Amniotic stem cell (primary cell): Measurements from ENCODE around the gene KCMF1.

Source experiments
- DNase-seq: peaks from one replicate; lab custom pipeline; 2025; lab: John Stamatoyannopoulos, UW

Gene KCMF1

DNA sequence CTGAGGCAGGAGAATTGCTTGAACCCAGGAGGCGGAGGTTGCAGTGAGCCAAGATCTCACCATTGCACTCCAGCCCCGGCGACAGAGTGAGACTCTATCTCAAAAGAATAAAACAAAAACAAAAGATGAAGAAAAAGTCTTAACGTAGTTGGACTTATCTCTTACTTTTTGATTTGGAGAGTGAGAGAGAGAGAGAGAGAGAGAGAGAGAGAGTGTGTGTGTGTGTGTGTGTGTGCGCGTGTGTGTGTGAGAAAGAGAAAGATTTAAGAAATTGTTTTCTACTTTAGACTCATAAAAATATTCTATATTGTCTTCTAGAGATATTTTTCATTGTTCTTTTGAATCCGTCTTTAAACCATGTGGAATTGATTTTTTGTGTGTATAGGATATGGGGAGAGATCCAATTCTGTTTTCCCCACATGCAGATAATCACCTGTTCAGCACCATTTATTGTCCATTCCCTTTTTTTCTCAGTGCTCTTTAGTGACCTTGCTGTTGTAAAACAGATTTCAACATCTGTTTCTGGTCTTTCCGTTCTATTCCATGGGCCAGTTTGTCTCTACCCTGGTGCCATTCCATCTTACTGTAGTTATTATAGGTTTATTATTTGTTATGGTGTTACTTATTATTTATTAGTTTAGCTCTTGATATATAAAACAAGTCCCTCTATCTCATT, 53.5 kb downstream of the KCMF1 start:
- no peak for DNase-seq

DNA sequence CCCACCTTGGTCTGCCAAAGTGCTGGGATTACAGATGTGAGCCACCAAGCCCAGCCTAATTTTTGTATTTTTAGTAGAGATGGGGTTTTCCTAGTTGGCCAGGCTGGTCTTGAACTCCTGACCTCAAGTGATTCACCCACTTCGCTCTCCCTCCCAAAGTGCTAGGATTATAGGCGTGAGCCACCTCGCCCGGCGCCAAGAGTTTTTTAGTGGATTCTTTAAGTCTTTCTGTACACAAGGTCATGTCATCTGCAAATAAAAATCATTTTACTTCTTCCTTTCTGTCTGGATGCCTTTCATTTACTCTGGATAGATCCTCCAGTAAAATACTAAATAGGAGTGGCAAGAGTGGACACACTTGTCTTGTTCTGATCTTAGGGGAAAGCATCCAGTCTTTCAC, 61.7 kb downstream of the KCMF1 start:
- no peak for DNase-seq

DNA sequence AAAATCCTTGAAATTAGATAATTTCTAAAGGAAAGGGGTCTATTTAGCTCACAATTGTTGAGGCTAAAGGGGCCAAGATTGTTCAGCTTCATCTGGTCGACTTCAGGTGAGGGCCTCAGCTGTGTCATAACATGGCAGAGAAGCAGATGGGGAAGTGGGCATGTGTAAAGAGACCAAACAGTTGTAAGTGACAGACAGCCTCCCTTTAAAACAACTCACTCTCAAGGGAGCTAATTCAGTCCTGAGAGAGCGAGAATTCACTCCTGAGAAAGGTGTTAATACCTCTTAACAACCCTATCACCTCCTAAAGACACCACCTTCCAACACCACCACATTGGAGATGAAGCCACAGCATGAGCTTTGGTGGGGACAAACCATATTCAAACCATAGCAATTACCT, 62.4 kb downstream of the KCMF1 start:
- DNase-seq: no peak

DNA sequence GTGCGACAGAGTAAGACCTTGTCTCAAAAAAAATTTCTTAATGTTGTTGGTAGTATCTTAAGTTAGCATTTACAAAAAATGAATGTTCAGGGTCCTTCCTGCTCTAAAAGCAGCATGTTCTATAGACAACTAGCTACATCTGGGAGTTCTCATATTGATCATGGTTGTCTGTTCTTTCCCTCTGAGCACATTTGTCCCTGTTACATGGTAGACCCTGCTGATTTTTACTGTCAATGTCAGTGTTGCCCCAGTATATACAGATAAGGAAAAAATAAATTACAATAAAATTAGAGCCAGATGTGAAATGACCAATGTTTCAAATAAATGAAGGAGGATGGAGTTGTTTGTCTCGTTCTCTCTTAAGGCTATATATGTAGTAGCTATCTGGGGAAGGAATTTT, 63.2 kb downstream of the KCMF1 start:
- no peak for DNase-seq

DNA sequence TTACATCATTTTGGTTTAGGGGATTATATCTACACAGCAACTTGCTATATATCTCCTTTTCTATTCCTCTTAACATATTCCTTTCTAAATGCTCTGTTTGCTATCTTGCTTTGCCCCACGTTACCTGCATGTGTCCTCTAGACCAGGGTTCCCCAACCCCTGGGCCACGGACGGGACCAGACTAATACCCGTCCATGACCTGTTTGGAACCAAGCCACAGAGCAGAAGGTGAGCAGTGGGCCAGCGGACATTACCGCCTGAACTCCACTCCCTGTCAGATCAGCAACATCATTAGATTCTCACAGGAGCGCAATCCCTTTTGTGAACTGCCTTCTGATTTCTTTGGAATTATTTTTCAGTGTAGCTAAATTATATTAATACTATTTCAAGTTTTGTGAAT, 66.7 kb downstream of the KCMF1 start:
- DNase-seq: no peak

DNA sequence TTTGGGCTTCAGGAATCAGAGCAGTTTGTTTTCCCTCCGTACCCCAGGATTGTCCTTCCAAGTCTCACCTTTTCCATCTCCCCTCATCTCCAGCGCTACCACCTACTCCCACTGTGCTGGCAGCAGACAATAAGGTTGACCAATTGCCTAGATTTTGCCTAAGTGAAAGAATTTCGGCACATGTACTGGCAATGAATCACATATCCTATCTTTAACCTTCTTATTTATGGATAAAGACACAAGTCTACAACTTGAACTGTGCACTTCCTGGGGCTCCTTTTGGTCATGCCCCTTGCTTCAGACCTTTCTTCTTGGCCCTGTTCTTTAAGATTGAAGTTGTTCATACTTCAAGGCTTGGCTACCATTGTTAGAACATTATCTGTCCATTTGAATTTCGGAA, 71.4 kb downstream of the KCMF1 start:
- DNase-seq: no peak

DNA sequence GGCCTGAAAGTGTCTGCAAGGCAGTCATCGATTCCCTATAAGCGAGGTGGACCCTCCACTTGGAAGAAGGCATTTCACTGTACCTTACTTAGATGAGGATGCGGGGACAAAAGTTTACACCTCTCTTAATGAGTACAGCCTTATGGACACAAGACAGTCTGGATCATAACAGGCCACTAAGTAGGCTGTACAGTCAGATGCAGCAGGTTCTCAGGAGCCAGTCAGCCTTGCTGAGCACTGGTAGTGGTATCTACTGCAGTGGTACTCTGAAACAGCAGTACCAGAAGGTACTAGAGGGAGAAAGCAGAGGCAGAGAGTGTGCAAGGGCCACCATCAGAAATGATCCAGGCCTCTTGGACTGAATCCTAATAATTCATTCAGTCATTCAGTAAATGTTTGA, 77.6 kb downstream of the KCMF1 start:
- DNase-seq: no peak

DNA sequence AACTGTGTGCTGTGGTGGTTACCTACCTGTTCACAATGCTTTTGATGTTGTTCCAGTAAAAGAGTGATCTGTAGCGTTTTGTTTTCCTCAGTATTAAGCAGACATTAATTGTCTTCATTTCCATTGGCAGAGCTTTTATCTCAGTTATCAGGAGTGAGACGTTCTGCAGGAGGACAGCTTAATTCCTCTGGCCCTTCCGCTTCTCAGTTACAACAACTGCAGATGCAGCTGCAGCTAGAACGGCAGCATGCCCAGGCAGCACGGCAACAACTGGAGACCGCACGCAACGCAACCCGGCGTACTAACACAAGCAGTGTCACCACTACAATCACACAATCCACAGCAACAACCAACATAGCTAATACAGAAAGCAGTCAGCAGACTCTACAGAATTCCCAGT, 78.3 kb downstream of the KCMF1 start:
- DNase-seq: no peak

DNA sequence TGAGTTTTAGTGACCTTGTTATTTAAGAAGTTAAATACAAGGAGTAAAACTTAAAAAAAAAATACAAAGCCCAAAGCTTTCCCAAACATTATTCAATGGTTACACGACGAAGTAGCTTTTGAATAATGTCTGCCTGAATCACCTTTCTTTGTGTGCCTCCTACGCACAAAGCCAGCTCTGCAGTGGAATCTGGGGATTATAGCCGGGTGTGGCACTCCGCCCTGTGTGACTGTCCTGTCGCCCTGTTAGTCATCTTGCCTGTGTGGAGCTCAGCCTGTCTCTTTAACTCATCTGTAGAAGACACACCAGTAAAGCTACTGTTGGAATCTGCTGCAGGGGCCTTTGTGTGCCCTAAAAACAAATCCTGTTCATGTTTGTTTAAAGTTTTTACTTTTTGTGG, 82.8 kb downstream of the KCMF1 start:
- peak; percentile 35 for DNase-seq

DNA sequence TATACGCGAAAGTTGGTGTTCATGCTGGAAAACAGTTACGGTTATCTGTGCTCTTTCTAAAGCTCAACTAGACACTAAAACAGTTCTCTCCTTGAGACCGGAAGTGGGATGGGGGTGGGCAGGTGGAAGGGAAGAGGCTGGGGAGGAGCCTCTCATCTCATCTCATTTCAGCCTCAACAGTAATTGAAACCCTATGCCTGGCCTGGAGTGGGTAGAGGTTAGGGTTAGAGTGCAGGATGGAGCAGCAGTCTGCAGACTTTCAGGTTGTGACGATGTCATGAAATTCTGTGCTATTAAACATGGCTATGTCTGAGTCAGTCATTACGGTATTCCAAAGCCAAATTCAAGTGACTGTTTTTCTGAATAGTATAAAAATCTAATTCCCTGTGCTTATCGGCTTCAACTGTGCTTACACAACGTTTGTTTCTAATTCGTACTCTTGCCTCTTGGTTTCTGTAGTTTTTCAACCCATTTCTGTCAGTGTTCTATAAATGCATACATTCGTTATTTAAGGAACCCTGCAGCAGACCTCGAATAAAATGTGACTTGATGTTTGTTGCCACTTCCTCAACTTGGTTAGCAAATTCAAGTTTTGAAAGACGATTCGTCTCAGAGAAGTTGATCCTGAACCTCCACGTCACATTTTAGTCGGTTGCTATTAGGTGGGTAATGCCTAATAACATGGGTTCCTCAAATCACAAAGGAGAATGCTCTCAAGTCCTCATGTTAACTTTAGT, 86.4 kb downstream of the KCMF1 start:
- no peak for DNase-seq

DNA sequence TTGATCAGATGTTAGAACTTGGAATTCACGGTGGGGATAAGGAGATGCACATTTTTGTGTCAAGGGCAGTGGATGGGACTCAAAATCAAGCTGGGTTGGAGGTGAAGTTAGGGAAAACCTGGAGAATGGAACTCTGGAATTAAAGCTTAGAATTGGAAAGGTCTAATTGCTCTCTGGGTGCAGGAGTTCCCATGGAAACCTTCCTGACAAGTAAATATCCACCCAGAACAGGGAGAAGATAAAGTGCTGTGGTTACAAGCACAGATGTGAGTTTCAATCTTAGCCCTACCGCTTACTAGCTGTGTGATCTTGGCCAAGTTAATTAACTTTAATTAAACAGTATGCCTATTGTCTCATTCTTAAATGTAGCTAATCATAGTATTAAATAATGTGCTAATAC, 90.9 kb downstream of the KCMF1 start:
- DNase-seq: no peak

DNA sequence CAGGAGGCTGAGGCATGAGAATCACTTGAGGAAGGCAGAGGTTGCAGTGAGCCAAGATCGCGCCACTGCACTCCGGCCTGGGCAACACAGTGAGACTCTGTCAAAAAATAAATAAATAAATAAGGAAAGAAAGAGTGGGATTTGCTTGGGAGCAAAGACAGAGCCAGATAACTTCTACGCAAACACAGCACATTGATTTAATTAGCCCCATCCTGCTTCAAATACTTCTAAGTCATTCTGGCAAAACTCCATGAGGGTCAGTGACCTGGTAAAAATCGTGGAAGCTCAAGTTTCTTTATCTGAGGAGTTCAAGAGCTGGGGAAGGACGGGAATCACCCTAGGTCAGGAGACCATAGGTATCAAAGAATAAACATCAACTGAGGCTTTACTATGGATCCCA, 91.6 kb downstream of the KCMF1 start:
- no peak for DNase-seq

DNA sequence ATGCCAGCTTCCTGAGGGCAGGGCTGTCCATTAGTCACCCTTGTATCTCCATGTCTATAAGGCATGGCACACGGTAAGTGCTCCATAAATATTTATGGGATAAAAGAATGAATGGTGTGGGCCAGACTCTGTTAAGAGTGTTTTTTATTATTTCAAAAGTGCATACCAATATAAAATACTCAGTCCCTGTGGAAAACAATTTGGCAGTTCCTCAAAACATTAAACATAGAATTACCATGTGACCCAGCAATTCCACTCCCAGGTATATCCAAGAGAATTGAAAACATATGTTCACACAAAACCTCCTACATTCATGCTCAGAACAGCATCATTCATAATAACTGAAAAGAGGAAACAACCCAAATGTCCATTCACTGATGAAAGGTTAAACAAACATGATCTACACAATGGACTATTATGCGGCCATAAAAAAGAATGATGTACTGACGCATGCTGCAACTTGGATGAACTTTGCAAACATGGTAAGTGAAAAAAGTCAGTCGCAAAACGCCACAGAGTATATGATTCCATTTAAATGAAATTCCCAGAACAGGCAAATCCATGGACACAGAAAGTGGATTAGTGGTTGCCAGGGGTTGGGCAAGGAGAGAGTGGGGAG, 93.1 kb downstream of the KCMF1 start:
- DNase-seq: no peak

DNA sequence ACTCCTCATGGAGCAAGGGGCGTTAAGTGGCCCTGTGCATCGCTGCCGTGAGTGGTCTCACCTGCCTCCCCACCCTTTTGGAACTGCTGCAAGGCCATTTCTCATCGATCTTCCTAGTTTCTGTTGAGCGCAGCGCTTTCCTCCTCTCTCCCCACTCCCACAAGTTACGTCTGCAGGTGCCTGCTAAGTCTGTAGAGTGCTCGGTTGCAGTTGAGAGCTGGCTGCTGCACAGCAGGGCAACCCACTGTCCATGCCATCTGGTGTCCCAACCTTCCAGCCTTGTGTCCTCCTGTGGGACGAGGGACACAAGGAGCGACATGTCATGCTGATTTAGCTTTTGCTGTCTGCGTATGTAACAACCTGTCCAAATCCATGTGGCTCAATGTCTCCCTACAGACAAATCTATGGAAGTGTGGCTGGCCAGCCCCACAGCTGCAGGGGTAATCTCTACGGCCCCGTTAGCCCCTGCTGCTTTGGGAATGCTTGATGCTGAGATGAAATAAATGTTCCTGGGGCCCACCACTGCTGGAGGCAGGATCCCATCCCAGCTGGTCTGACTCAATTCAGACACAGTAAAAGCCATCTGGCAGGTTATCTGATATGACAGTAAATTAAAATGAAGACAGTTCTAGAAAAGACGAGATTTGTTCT, 94.1 kb downstream of the KCMF1 start:
- no peak for DNase-seq

DNA sequence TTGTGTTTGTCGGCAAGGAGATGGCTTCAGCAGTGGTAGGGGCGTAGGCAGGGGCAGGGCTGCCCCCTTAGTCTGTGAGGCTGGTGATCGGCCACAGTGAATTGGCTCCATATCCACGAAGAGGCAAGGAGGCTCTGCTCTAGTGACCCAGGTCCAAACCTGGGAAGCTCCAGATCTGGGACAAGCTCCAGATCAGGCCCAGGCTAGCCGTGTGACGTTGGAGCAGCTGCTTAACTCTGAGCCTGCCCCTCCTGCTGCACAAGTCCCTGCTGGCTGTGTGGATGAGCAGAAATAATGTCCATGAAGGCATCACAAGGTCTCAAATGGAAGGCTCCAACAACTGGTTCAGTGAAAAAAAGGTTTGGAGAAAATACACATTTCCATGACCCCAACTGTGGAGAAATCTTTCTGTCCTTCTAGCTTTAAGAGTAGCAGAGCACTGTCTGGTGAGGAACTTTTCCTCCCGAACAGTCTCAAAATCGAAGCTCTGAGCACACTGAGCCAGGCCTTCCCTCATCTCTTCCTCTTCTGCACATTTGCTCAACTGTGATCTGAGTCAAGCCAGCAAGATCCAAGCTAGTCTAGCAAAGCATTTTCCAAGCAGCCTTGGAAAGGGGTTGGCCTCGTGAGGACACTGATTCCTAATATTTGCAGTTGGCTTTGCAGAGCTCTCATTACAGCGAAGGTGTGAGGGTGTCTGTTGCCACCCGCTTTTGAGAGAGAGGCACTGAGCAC, 95.2 kb downstream of the KCMF1 start:
- DNase-seq: no peak

DNA sequence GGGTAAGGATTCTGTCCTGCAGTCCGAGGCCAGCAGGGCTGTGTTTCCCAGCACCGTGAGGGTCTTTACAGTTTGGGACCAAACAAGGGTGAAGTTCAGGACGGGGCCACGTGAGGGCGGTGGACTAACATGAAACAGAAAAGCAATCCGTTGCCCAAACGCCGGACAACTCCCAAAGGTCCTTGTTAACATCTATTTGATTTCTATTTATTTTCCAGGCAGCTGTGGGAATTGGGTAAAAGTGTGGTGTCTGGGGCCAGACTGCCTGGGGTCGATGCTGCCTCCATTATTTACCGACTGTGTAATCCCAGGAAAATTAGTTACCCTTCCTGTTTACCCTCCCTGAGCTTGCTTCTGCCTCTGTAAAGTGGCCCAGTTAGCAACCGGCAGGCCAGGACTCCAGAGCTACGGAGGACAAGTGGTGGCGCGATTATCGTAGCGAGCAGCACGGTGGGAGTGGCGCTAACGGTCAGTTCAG, 96.0 kb downstream of the KCMF1 start:
- peak; percentile 62 for DNase-seq

DNA sequence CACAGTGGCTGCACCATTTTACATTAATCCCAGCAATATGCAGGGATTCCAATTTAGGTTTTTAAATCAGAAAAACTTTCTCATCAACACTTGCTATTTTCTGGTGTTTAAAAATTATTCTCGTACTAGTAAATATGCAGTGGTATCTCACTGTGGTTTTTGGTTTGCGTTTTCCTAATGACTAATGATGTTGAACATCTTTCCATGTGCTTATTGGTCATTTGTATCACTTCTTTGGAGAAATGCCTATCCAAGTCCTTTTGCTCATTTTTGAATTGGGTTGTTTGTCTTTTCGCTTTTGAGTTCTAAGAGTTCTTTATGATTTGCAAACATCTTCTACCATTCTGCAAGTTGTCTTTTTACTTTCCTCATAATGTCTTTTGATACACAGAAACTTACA, 100.1 kb downstream of the KCMF1 start:
- no peak for DNase-seq

DNA sequence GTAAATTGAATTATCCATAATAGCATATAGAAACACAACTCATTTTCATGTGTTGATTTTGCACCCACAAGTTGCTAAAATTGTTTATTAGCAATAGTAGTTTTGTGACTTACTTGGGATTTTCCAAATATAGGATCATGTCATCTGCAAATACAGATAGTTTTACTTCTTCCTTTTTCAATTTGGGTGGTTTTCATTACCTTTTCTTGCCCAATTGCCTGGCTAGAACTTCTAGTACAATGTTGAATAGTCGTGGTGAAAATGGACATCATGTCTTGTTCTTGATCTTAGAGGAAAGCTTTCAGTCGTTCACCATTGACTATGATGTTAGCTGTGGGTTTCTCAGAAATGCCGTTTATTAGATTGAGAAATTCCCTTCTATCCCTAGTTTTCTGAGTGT, 102.1 kb downstream of the KCMF1 start:
- no peak for DNase-seq

DNA sequence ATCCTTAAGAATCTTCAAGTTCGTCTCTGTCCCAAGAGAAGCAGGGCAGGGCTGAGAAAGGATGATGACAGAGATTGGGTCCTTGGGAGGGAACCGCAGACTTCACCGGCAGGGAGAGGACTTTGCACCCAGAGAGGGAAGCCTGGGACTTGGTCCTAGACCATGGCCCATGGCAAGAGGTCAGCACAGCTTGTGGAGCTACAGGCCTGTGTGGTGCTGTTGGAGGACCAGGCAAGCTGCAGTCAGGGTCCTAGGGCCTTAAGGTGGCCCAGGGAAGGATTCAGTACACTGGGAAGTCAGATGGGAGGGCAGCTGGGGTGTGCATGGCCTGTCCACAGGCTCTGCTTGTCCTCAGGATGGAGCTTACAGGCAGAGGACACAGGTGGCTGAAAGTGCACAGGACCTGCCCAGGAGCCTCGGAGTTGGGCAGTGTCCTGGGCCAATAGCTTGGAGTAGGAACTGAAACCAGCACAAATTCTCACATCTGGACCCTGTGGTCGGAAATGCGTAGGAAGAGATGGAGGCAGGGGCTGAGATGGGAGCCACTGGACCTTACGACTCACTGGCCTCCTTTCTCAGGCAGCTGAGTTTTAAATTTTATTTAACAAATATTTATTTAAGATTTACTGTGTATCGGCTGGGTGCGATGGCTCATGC, 105.8 kb downstream of the KCMF1 start:
- DNase-seq: no peak

DNA sequence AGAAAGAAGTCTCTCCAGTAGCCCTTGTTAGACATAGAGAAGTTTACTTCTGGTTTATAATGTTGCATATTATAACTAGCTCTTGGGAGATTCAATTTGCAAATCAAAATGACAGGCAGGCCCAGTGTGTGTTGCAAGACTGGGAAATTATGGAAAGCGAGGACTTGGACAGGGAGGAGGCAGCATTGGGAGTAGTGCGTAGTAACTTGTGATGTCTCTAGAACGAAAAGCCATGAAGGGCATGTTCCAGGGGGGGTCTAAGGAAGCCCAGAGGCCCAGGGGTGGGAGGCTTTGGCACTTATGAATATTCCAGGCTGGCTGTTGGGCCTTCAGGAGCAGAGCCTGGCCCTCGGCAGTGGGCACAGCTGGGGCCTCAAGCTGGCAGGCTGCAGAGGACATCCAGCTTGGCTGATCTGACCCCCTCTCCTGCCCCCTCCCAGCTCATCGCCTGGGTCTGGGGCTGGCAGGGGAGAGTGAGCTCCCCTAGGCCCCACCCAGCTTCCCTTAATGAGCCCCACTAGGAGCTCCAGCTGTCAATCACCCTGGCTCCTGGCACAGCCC, 107.0 kb downstream of the KCMF1 start:
- DNase-seq: no peak

DNA sequence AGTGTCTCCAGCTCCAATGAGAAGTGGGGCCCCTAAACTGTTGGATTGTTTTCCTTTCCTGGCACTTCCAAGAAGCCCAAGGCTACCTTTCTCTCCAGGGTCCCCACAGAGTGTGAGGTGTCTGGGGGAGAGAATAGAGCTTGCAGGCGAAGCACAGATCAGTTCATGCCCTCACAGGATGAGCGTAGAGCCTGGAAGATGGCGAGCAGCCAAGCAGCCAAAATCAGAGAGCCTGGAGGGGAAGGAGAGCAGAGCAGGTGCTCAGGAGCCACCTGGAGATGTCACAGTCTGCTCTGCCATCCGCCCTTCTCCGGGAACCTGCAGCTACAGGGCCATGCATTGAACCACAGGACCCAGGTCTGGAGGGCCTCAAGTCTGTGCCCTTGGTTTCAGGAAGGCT, 107.6 kb downstream of the KCMF1 start:
- no peak for DNase-seq
